IMR-90 (cell line): Measurements from ENCODE around the gene PPP1R27. TPM values are rescaled to one million over a fixed set of nuclear protein-coding genes. Genes with fewer than 3 reads are reported as not detected.

Source experiments
- ATAC-seq: fragments of 200-7000 bp; cut with Tn5 transposase; 2 replicates; pipeline ENCODE4 v1.9.1; 2020; ENCODE audit warnings: low read depth, mild to moderate bottlenecking, moderate library complexity
- BruUV-seq: library from RNA; stranded (reverse); fragments of 400-500 nt; replicated peaks from 2 replicates; lab custom pipeline; 2021; lab: Mats Ljungman, UMichigan
- CTCF ChIA-PET: fragments of 300-600 bp; formaldehyde crosslinking; extraction: SDS; loops from one replicate; lab custom pipeline; 2021; ENCODE audit warnings: antibody characterized with exemption; lab: Yijun Ruan, JAX
- POLR2A ChIA-PET: fragments of 300-600 bp; sonication (Branson Sonifier 250); formaldehyde crosslinking; loops from one replicate; lab custom pipeline; 2022; ENCODE audit warnings: antibody characterized with exemption; ENCODE audit not compliant: unreplicated experiment; lab: Charles Lee
- DNase-seq: peaks from one replicate; pipeline ENCODE4 v3.0.0; 2013
- H2AFZ ChIP-seq: replicated peaks from 2 replicates; pipeline ENCODE3; 2013; ENCODE audit warnings: low read length, mild to moderate bottlenecking; ENCODE audit not compliant: poor library complexity
- H2AK5ac ChIP-seq: 2 replicates; pipeline ENCODE4 v1.6.1; 2013; ENCODE audit warnings: low read depth, low read length, inconsistent platforms
- H2AK9ac ChIP-seq: replicated peaks from 2 replicates; pipeline ENCODE3; 2013; ENCODE audit warnings: mild to moderate bottlenecking, low read depth, low read length, moderate library complexity; ENCODE audit not compliant: poor library complexity
- H2BK120ac ChIP-seq: 2 replicates; pipeline ENCODE4 v1.6.1; 2013; ENCODE audit warnings: low read depth, low read length, inconsistent platforms
- H2BK15ac ChIP-seq: 3 replicates; pipeline ENCODE4 v1.6.1; 2013; ENCODE audit warnings: low read depth, low read length, inconsistent platforms
- H2BK20ac ChIP-seq: 2 replicates; pipeline ENCODE4 v1.6.1; 2013; ENCODE audit warnings: low read depth, mild to moderate bottlenecking, inconsistent platforms, low read length, moderate library complexity
- H2BK5ac ChIP-seq: 2 replicates; pipeline ENCODE4 v1.6.1; 2013; ENCODE audit warnings: mild to moderate bottlenecking, low read depth, low read length, inconsistent platforms; ENCODE audit not compliant: poor library complexity, severe bottlenecking
- H3K14ac ChIP-seq: replicated peaks from 2 replicates; pipeline ENCODE4 v1.6.1; 2013; ENCODE audit warnings: low read depth, low read length, inconsistent platforms
- H3K18ac ChIP-seq: 2 replicates; pipeline ENCODE4 v1.6.1; 2013; ENCODE audit warnings: low read depth, low read length, control low read depth
- H3K23ac ChIP-seq: 2 replicates; pipeline ENCODE4 v1.6.1; 2013; ENCODE audit warnings: low read depth, low read length, inconsistent platforms
- H3K27ac ChIP-seq: 2 replicates; pipeline ENCODE4 v1.5.1; 2013; ENCODE audit warnings: mild to moderate bottlenecking, control low read depth, low read length; ENCODE audit not compliant: insufficient read depth
- H3K27me3 ChIP-seq: 2 replicates; pipeline ENCODE4 v1.6.1; 2013; ENCODE audit warnings: low read length; ENCODE audit not compliant: control insufficient read depth, insufficient read depth
- H3K36me3 ChIP-seq: 2 replicates; pipeline ENCODE4 v1.6.1; 2013; ENCODE audit warnings: low read length, mixed read lengths; ENCODE audit not compliant: control insufficient read depth, insufficient read depth
- H3K4ac ChIP-seq: 2 replicates; pipeline ENCODE4 v1.6.1; 2013; ENCODE audit warnings: low read depth, low read length, inconsistent platforms
- H3K4me1 ChIP-seq: 2 replicates; pipeline ENCODE4 v1.6.1; 2013; ENCODE audit warnings: low read length, mixed read lengths; ENCODE audit not compliant: control insufficient read depth, insufficient read depth
- H3K4me2 ChIP-seq: 2 replicates; pipeline ENCODE4 v1.6.1; 2013; ENCODE audit warnings: low read depth, mild to moderate bottlenecking, control low read depth, low read length, moderate library complexity
- H3K4me3 ChIP-seq: 2 replicates; pipeline ENCODE4 v1.5.1; 2013; ENCODE audit warnings: low read depth, mild to moderate bottlenecking, control low read depth, low read length, moderate library complexity; ENCODE audit not compliant: insufficient read depth
- H3K56ac ChIP-seq: 2 replicates; pipeline ENCODE4 v1.6.1; 2013; ENCODE audit warnings: low read length, inconsistent platforms; ENCODE audit not compliant: insufficient read depth; ENCODE audit errors: extremely low read depth
- H3K79me1 ChIP-seq, 2 experiments: 2 replicates each; pipeline ENCODE4 v1.6.1; 2013; ENCODE audit warnings: low read length in 2 of 2, inconsistent platforms in 1 of 2, low read depth in 1 of 2
- H3K9ac ChIP-seq: 2 replicates; pipeline ENCODE4 v1.6.1; 2013; ENCODE audit warnings: low read depth, low read length, control low read depth
- H3K9me1 ChIP-seq: 2 replicates; pipeline ENCODE4 v1.6.1; 2013; ENCODE audit warnings: low read length, inconsistent platforms; ENCODE audit not compliant: insufficient read depth
- H3K9me3 ChIP-seq: 2 replicates; pipeline ENCODE4 v1.6.1; 2013; ENCODE audit warnings: low read length; ENCODE audit not compliant: control insufficient read depth, insufficient read depth
- H4K20me1 ChIP-seq: 2 replicates; pipeline ENCODE4 v1.6.1; 2013; ENCODE audit warnings: low read length, inconsistent platforms; ENCODE audit not compliant: insufficient read depth
- H4K5ac ChIP-seq: 2 replicates; pipeline ENCODE4 v1.6.1; 2013; ENCODE audit warnings: mild to moderate bottlenecking, low read depth, low read length, control low read depth
- H4K8ac ChIP-seq, 2 experiments: 2 replicates each; pipeline ENCODE4 v1.6.1; 2013; ENCODE audit warnings: low read depth in 2 of 2, low read length in 2 of 2, control low read depth in 1 of 2, inconsistent platforms in 1 of 2
- H4K91ac ChIP-seq: 2 replicates; pipeline ENCODE4 v1.6.1; 2013; ENCODE audit warnings: low read depth, low read length, inconsistent platforms; ENCODE audit not compliant: insufficient read depth
- BHLHE40 ChIP-seq: fragments of 150-350 bp; IDR thresholded peaks from 2 replicates; pipeline ENCODE4 v1.6.1; 2016; ENCODE audit warnings: mild to moderate bottlenecking, low read depth, low read length
- CEBPB ChIP-seq: IDR thresholded peaks from 2 replicates; pipeline ENCODE4 v1.6.1; 2012; ENCODE audit warnings: low read depth, low read length, improper control_type of control experiment
- CHD1 ChIP-seq: IDR thresholded peaks from 2 replicates; pipeline ENCODE4 v1.6.1; 2012; ENCODE audit warnings: low read depth, low read length, improper control_type of control experiment
- CTCF ChIP-seq: conservative IDR thresholded peaks from 2 replicates; pipeline ENCODE4 v1.5.1; 2012; ENCODE audit warnings: mild to moderate bottlenecking, low read depth, low read length, improper control_type of control experiment
- ELK1 ChIP-seq: fragments of 150-350 bp; IDR thresholded peaks from 2 replicates; pipeline ENCODE4 v1.6.1; 2016; ENCODE audit warnings: low read depth, mild to moderate bottlenecking, low read length, moderate library complexity, borderline replicate concordance
- FOS ChIP-seq: fragments of 150-350 bp; IDR thresholded peaks from 2 replicates; pipeline ENCODE4 v1.6.1; 2016; ENCODE audit warnings: low read depth, low read length
- MAFK ChIP-seq: IDR thresholded peaks from 2 replicates; pipeline ENCODE4 v1.6.1; 2012; ENCODE audit warnings: low read depth, low read length, improper control_type of control experiment
- MXI1 ChIP-seq: IDR thresholded peaks from 2 replicates; pipeline ENCODE4 v1.6.1; 2012; ENCODE audit warnings: low read depth, mild to moderate bottlenecking, low read length, moderate library complexity, borderline replicate concordance
- NFE2L2 ChIP-seq: fragments of 150-350 bp; IDR thresholded peaks from 2 replicates; pipeline ENCODE4 v1.6.1; 2016; ENCODE audit warnings: low read depth, mild to moderate bottlenecking, low read length
- POLR2A ChIP-seq: IDR thresholded peaks from 2 replicates; pipeline ENCODE4 v1.6.1; 2012; ENCODE audit warnings: mild to moderate bottlenecking, low read depth, low read length
- RAD21 ChIP-seq: IDR thresholded peaks from 2 replicates; pipeline ENCODE4 v1.6.1; 2012; ENCODE audit warnings: low read length, improper control_type of control experiment
- RCOR1 ChIP-seq: IDR thresholded peaks from 2 replicates; pipeline ENCODE4 v1.6.1; 2012; ENCODE audit warnings: mild to moderate bottlenecking, low read length, improper control_type of control experiment; ENCODE audit not compliant: insufficient replicate concordance
- RFX5 ChIP-seq: IDR thresholded peaks from 2 replicates; pipeline ENCODE4 v1.8.0; 2012; ENCODE audit warnings: low read depth, mild to moderate bottlenecking, low read length, moderate library complexity
- SMC3 ChIP-seq: fragments of 150-350 bp; IDR thresholded peaks from 2 replicates; pipeline ENCODE4 v1.6.1; 2016; ENCODE audit warnings: low read depth, mild to moderate bottlenecking, antibody characterized with exemption, low read length, moderate library complexity
- USF2 ChIP-seq: fragments of 150-350 bp; IDR thresholded peaks from 2 replicates; pipeline ENCODE4 v1.6.1; 2017; ENCODE audit warnings: mild to moderate bottlenecking, antibody characterized with exemption, low read length, low read depth
- whole genome bisulfite sequencing, 2 experiments: methylation state at CpG; one replicate each; pipeline versions ENCODE4 v1.1.5 to v1.1.7; 2013; ENCODE audit warnings: missing lambda C conversion rate in 2 of 2; ENCODE audit not compliant: insufficient read length in 1 of 2; ENCODE audit errors: extremely low coverage in 2 of 2; 5-methylcytosine and 5-hydroxymethylcytosine counted together
- dilution Hi-C: fragments of 300-500 bp; cut with HindIII; formaldehyde crosslinking; loops from one replicate; pipeline ENCODE4 v1.14.3; 2018; ENCODE audit warnings: low sequenced_read_pairs; ENCODE audit not compliant: unreplicated experiment
- in situ Hi-C: fragments of 300-500 bp; cut with MboI; formaldehyde crosslinking; loops from 3 replicates; pipeline ENCODE4 v1.14.3; 2019; ENCODE audit warnings: low sequenced_read_pairs, inconsistent platforms, mixed read lengths
- intact Hi-C: fragments of 100-400 bp; cut with micrococcal nuclease; formaldehyde crosslinking; loops from 2 replicates; pipeline ENCODE4 v1.10.0; 2022
- polyA plus RNA-seq, 3 experiments: library from polyadenylated mRNA; depleted of rRNA; stranded (reverse); fragments of >200 nt; gene quantifications; 2 replicates each; pipeline ENCODE4 v1.2.3, GENCODE V29; 2012; ENCODE audit warnings: low replicate concordance in 1 of 3
- total RNA-seq: library from RNA; depleted of rRNA; stranded (reverse); fragments of >200 nt; gene quantifications from 2 replicates; pipeline ENCODE4 v1.2.3, GENCODE V29; 2012

Gene PPP1R27
- total and polyA plus RNA-seq, 2 of the 4 experiments (the other 2 are of a cell fraction) = 0.21 TPM; not detected in 1

- Histone ChIP-seq H3K9me3 (peaks cover 9% of the 10 kb centered on the region), H4K91ac (no peak overlapping the region), H2AK5ac (no peak overlapping the region), H4K5ac (no peak overlapping the region), H3K18ac (no peak overlapping the region), H2BK5ac (no peak overlapping the region), H2BK120ac (no peak overlapping the region), H3K9me1 (no peaks in the 10 kb centered on the region), H3K23ac (no peak overlapping the region), H3K27ac (no peak overlapping the region), H2BK15ac (no peak overlapping the region), H3K27me3 (peaks cover 84% of the 10 kb centered on the region), H2BK20ac (no peak overlapping the region), H3K4me3 (no peak overlapping the region), H3K56ac (no peak overlapping the region), H4K8ac (no peak overlapping the region), H3K14ac (no peak overlapping the region), H3K4me2 (no peak overlapping the region), H3K4ac (no peak overlapping the region), H3K9ac (no peak overlapping the region), H2AFZ (no peak overlapping the region), H4K20me1 (no peaks in the 10 kb centered on the region), H3K79me1 (no peaks in the 10 kb centered on the region), H3K4me1 (no peaks in the 10 kb centered on the region), H2AK9ac (no peak overlapping the region), H3K36me3 (no peaks in the 10 kb centered on the region)
- intact Hi-C loops = no loop called here
- no TSS peak for BruUV-seq
- ChIA-PET POLR2A (no interaction called here), CTCF (no interaction called here)
- in situ Hi-C loops = no loop called here
- dilution Hi-C loops = no loop called here
- DNase-seq = no peak
- ATAC-seq = no peak
- WGBS, 2 experiments = 11% methylated on average over 14 of the region's 65 CpGs; no CpG with 5 or more reads in 1 of the 2 experiments
- TF ChIP-seq RAD21 = no peak
- no peak for TF ChIP-seq POLR2A
- no peak for TF ChIP-seq CEBPB
- no peak for TF ChIP-seq CTCF
- no peak for TF ChIP-seq ELK1
- TF ChIP-seq CHD1 = no peak
- no peak for TF ChIP-seq BHLHE40
- TF ChIP-seq MXI1 = no peak
- no peak for TF ChIP-seq MAFK
- no peak for TF ChIP-seq RFX5
- no peak for TF ChIP-seq FOS
- TF ChIP-seq RCOR1 = no peak
- no peak for TF ChIP-seq SMC3
- TF ChIP-seq USF2 = no peak
- no peak for TF ChIP-seq NFE2L2
Measured at GRCh38 chr17:81804559-81805399, 30.1 kb downstream of the PPP1R27 start.
